ENCODE measurements around the gene UBAP2.
"Not testable (repeated sequence)": the region's sequence is repeated elsewhere in the genome, so short reads cannot be mapped to it uniquely, and the experiment has no call there.

UBAP2 gene

DNA sequence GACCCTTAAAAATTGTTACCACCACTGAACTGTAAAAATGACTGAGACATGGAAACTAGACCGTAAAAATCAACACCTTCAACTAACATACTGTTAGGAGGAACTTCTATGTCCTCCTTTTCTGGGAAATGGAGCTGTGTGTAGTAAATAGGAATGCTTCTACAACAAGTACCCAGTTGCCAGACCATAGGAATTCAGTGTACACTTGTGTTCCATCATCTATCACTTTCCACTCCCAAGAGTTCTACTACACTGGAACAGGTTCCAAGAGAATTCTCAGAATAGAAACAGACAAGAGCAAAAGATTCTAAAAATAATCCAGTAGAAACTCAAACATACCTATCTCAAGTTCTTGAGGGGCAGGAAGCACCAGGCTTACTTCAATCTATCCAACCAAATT, 23.6 kb downstream of the UBAP2 start:
- TF ChIP-seq, protein P1, sequence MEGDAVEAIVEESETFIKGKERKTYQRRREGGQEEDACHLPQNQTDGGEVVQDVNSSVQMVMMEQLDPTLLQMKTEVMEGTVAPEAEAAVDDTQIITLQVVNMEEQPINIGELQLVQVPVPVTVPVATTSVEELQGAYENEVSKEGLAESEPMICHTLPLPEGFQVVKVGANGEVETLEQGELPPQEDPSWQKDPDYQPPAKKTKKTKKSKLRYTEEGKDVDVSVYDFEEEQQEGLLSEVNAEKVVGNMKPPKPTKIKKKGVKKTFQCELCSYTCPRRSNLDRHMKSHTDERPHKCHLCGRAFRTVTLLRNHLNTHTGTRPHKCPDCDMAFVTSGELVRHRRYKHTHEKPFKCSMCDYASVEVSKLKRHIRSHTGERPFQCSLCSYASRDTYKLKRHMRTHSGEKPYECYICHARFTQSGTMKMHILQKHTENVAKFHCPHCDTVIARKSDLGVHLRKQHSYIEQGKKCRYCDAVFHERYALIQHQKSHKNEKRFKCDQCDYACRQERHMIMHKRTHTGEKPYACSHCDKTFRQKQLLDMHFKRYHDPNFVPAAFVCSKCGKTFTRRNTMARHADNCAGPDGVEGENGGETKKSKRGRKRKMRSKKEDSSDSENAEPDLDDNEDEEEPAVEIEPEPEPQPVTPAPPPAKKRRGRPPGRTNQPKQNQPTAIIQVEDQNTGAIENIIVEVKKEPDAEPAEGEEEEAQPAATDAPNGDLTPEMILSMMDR (IDR thresholded peaks at IDR 0.05; ENCODE audit: borderline replicate concordance, control extremely low read depth, extremely low read depth, insufficient read depth, missing control alignments), result no peak
- no peak for DNase-seq (ENCODE audit: low spot score)
- in situ Hi-C loops (cut with MboI; ENCODE audit: low sequenced_read_pairs, unreplicated experiment), result no loop called here

DNA sequence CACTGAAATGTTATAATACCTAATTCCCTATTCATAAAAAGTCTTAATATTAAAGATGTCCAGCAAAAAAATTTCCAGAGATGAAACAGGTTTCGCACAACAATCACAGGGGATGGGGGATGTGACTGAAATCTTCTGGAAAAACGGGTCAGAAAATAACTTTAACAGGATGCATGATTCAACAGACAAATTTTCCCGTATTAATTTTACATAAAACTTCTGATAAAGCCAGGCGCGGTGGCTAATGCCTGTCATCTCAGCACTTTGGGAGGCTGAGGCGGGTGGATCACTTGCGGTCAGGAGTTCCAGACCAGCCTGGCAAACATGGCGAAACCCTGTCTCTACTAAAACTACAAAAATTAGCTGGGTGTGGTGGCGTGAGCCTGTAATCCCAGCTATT, 24.2 kb downstream of the UBAP2 start:
- in situ Hi-C loops (cut with MboI; ENCODE audit: low sequenced_read_pairs, unreplicated experiment); DNase-seq (ENCODE audit: low spot score): not testable (repeated sequence)

DNA sequence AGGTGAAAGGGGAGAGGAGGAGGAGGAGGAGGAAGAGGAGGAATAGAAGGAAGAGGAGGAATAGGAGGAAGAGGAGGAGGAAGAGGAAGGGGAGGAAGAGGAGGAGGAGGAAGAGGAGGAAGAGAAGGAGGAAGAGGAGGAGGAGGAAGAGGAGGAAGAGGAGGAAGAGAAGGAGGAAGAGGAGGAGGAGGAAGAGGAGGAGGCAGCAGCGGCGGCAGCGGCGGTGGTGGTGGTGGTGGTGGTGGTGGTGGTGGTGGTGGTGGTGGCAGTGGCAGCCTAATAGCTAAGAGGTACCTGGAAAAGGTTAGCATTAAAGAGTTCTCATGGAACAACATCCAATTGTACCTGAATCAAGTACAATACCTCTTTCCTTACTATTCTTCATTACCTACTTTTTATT, 32.5 kb downstream of the UBAP2 start:
- no peak for DNase-seq (ENCODE audit: low spot score)
- TF ChIP-seq, protein P1 (IDR thresholded peaks at IDR 0.05; ENCODE audit: borderline replicate concordance, control extremely low read depth, extremely low read depth, insufficient read depth, missing control alignments), result no peak
- in situ Hi-C loops (cut with MboI; ENCODE audit: low sequenced_read_pairs, unreplicated experiment), result no loop called here

DNA sequence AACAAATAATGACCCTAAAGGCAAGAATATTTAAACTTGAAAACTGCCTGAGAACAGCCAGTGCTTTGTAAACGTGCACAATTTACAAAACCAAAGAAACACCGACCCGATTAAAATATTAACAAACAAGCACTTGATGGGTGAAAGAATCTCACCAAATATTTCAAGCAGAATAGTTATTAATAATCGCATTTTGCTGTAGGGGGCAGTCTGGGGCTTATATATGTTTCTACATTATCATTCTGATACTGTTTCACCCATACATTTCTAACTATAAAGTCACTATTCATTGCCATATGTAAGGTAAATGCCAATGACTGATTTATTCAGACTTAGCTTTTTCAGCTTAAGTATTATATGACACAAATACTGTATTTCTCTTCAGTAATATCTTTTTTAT, 37.7 kb downstream of the UBAP2 start:
- in situ Hi-C loops (cut with MboI; ENCODE audit: low sequenced_read_pairs, unreplicated experiment), result no loop called here
- DNase-seq (ENCODE audit: low spot score), result no peak
- TF ChIP-seq, protein P1 (IDR thresholded peaks at IDR 0.05; ENCODE audit: borderline replicate concordance, control extremely low read depth, extremely low read depth, insufficient read depth, missing control alignments), result no peak

DNA sequence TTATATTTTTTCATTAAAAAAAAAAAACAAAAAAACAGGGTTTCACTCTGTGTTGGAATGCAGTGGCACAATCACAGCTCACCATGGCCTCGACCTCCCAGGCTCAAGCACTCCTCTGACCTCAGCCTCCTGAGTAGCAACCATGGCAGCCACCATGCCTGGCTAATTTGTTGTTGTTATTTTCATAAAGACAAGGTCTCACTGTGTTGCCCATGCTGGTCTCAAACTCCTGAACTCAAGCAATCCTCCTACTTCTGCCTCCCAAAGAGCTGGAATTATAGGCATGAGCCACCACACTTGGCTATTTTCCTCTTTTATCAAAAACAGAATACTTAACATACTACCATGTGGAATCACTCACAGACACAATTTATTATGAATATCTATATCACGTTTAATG, 46.7 kb downstream of the UBAP2 start:
- in situ Hi-C loops (cut with MboI; ENCODE audit: low sequenced_read_pairs, unreplicated experiment), result no loop called here
- DNase-seq (ENCODE audit: low spot score), result no peak
- TF ChIP-seq, protein P1 (IDR thresholded peaks at IDR 0.05; ENCODE audit: borderline replicate concordance, control extremely low read depth, extremely low read depth, insufficient read depth, missing control alignments), result no peak

DNA sequence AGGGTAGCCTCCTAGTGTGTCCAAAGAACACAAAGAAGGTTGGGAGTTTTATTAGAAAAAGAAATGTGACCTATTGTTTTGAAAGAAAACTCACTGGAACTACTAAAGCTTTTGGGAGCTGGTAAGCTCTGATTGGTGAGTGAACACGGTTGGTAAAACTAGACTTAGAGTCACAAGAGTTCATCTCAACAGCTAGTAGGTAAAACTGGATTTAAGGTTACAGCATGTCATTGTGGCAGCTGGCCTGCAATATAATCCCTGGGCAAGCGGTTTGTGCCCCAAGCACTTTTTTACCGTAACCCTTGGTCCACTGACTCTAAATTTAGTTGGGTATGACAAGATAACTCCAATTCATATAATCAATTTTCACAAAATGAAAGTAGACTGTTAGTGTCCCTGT, 47.4 kb downstream of the UBAP2 start:
- no peak for DNase-seq (ENCODE audit: low spot score)
- in situ Hi-C loops (cut with MboI; ENCODE audit: low sequenced_read_pairs, unreplicated experiment), result no loop called here
- TF ChIP-seq, protein P1 (IDR thresholded peaks at IDR 0.05; ENCODE audit: borderline replicate concordance, control extremely low read depth, extremely low read depth, insufficient read depth, missing control alignments), result no peak

DNA sequence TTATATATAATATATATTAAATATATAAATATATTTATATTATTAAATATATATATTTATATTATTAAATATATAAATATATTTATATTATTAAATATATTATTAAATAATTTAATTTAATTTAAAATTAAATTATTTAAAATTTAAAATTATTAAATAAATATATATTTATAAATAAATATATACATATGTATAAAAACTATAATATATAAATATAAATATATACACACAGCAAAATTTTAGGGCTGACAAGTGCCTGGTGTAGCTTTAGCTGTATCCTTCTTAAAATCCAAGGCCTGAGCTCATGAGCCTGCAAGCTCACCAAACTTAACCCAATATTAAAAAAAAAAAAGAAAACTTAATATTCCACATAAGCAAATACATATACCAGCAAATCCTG, 53.2 kb downstream of the UBAP2 start:
- TF ChIP-seq, protein P1 (IDR thresholded peaks at IDR 0.05; ENCODE audit: borderline replicate concordance, control extremely low read depth, extremely low read depth, insufficient read depth, missing control alignments), result no peak
- in situ Hi-C loops (cut with MboI; ENCODE audit: low sequenced_read_pairs, unreplicated experiment), result no loop called here
- DNase-seq (ENCODE audit: low spot score), result no peak
